Germinal center (tissue), 1 donor: ENCODE measurements around the gene MYLK3.

Experiments used
- DNase-seq: peaks from one replicate; pipeline ENCODE4 v3.0.0; 2012; ENCODE audit warnings: mixed read lengths, low spot score

MYLK3 gene

DNA sequence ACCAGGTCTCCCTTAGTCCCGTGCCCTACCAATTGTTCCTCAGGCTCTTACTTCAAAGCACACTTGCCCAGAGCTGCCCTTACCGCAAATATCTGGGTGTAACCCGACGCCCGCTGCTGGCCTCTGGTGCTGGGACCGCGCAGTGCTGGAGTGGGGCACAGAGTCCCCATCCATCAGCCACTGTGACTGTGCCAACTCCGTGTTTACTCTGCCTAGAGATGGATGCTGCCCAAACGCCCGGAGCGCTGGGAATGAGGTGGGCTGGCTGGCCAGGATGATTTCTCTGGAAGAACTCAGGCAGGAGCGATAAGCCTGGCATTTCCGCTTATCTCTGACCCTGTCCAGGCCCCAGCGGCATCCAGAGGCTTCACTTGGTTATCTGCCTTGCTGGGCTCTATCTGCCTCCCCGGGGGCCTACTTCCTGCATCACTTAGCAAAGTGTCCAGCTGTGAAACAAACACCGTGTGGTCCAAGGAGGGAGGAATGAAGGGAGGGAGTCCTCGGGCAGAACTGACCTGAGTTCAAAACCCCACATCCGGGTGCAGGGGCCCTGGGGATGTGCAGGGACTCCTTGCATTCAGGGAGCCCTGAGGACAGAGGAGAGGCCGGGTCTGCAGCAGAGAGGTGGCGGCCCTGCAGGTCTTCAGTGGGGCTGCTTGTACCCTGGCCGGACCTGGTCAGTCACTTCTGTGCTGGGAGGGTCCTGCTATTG is 9.4 kb upstream of the MYLK3 start:
- no peak for DNase-seq

DNA sequence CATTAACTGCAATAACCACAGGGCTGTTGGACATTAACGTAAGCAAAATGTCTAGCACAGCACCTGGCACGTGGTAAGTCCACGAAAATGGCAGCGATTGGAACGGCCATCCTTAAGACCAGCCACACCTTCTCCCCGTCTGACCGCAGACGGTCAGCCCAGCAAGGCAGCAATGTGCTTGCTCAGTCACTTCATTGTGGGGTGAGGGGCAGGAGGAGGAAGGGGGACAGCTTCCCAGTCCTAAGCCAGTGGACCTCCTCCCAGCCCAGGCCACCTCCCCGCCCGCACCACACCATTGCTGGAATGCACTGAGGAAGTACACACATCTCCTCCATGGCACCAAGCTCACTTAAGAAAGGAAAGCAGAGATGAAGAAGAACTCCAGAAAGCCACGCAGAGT is 8.6 kb upstream of the MYLK3 start:
- no peak for DNase-seq

DNA sequence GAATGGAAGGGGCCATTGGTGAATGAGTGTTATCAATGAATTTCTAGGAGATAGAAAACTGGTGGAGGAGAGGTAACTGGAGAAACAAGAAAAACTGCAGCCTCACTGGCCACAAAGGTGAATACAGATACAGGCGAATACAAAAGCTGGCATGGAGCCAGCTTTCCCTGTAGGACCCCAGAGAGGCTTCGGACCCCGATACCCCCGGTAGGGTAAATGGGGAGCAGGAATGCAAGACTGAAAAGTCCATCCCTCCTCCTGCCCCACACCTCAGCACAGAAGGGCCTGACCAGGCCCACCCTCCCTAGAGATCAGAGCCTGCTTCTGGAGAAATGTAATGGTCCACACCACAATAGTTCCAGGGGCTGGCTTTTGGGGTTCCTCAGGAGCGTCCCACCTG is 4.9 kb upstream of the MYLK3 start:
- no peak for DNase-seq

DNA sequence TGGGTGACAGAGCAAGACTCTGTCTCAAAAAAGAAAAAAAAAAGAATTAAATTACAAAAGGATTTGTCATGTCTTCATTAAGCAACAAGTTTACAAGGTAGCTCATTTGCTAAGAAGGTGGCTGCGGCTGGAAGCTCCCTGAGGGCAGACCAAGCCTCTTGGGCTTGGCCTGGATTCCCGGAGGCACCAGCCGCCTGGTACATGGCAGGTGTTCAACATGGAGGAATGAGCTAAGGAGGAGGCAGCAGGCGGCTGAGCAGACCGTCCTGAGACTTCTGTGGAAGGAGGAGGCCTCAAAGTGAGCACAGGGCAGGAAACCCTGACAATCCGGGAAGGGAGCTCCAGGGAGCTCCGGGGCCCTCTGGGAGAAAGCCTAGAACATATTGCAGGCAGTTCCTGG is 3.2 kb upstream of the MYLK3 start:
- no peak for DNase-seq

DNA sequence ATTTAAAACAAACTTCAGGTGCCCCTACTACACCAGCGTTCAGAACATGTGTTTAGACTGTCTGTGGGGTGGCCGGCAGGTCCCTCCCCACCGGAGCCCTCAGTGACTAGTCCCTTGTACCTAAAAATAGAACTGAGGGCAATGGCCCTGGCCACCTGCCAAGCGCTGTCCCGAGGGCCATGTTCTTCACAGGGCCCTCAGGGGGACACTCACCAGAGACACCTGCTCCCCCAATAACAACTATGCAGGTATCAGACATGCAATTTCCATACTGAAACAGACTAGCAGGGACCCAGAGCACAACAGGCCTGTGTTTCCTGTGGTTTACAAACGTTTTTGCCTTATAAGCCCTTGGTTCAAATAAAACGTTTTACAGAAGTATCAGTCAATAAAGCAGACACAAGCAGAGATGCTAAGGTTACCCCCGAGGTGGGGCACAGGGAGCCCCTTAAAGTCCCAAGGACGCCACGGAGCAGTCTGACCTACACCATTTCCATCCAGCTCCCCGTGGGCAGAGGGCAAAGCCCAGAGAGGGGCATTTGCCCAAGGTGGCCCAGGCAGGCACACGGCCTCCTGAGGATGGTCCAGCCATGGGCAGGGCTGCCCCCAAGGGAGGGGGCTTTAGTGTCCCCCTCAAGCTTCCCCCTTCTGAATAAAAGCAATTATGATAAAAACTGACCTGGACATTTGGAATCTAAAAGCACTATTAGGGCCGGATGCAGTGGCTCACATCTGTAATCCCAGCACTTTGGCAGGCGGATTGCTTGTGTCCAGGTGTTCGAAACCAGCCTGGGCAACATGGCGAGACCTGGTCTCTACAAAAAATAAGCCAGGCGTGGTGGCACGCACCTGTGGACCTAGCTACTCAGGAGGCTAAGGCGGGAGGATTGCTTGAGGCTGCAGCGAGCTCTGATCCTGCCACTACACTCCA is 896 bp upstream of the MYLK3 start:
- no peak for DNase-seq

DNA sequence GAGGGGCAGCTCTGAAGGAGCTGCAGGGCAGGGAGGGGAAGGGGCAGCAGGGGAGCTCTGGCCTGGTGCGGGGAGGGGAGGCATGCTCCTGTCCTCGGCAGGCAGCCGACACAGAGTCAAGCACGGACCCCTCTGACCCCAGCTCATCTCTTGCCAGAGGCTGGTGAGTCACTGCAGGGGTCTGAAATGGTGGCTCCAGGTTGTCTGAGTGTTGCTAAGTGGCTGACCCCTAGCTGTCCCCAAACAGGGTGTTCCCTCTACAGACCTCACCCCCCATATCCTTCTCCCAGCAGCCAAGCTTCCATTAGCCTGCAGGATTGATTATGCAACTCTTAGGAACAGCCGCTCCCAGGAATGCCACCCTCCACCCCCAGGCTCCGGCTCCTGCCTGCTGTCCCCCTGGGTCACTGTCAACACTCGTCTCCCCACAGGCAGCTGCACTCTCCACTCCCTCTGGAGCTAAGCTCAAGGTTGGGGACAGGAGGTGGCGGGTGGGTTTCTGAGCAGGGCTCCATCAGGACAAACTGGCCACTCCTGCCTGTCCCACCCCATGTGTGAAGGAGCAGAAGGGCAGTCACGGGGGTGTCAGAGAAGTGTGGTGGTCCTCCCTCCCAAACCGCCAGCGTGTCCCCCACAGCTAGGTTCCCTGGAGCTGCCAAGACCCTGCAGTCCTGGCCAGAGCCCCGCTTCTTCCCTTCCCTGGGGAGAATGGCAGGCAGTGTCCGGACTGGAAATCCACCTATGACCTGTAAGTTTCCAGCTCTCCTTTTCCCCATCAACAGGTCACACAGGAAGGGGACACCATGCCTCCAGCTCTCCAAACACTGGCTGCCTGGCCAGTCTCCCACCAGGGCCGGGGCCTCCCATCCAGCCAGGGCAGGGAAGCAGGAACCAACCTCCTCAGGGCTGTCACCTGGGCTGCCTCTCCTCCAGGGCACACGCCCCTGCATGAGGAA is 1.0 kb downstream of the MYLK3 start:
- DNase-seq, result no peak

DNA sequence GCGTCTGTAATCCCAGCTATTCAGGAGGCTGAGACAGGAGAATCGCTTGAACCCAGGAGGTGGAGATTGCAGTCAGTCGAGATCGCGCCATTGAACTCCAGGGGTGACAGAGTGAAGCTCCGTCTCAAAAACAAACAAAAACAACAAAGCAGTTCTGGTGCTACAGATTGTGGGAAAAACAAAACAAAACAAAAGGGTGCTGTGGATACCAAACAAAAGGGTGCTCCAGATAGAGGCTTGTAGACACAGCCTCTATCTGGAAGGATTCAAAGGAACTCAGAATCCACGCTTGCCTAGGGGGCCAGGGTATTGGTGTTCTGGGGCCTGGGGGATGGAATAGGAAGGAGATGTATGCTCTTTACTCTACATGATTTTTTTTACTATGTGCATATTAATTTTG is 2.5 kb downstream of the MYLK3 start:
- DNase-seq, result no peak

DNA sequence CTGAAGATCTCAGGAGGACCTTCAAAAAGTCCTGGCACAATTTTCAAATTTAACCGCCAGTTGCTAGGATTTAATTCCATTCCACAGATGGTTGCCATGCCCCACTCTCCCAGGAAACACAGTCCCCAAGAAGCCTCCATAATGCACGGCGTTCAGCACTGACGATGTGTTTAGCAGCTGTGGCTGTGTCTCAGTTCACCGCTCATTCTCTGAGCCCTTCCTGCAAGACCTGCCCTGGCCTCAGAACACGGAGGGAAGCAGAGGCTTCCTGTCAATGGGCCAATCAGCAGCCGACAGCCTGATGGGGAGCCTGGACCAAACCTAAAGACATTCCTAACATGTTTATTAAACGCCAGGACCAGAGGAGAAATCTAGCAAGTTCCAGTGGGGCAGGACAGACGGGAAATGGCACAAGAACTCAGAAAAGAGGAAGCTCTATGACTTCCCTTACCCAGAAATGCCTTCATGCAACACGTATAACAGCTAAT is 4.9 kb downstream of the MYLK3 start:
- peak; percentile 65 for DNase-seq

DNA sequence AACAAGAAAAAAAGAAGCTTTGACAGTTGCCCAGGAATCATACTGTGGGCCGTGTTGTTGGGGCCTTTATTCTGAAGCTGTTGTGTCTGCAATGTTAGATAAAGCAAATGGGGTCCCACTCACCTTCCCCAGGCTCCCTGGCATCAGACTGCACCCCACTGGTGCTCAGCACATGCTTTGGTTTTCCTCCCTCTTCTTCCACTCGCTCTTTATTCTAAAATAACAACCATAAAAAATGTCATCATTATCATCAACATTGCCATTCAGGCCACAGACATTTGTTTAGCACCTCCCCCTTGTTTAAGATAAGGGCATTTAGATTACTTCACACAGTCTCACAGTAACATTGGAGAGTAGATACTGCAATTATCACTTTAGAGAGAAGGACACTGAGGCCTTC is 8.2 kb downstream of the MYLK3 start:
- DNase-seq, result no peak

DNA sequence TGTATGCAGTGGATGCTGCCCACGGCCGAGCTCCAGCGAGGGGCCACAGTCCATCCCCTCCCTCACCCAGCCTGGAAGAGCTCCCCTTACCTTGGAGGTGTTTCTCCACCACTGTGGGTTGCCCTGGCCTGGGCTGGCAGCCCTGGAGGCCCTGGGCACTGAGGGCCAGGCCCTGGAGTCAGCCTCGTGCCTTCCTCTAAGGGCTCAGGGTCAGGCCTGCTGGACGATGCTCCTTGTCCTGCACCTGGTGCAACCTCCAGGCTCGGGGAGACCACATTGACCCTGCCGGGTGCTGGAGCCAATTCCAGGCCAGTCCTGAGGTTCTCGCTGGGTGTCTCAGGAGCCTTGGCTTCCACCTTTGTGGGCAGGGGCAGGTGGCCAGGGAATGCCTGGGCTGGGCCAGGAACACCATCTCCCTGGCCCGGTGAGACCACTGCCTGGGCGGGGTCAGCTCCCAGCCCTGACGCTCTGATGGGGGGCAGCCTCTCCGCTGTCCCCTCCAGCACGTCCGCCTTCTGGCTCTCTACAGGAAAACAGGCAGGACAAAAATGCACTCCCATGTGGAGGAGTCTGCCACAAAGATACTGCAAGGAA is 10.4 kb downstream of the MYLK3 start:
- no peak for DNase-seq

DNA sequence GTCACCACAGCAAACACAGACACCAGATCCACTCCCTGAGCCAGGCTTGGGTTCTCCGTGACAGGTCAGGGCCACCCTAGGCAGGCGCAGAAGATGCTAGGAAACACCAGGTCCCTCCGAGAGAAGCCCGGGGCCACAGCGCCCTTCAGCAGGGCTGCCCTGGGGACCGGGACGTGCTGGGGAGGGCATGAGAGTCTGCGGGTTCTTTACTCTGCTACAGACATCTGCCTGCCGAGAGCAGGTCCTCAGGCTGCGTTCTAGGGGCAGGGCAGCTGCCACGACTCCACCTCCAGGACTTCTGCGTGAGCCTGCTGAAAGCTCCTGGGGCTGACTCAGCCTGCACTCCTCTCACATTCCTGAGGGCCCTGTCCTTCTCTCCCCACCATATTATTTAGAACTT is 11.4 kb downstream of the MYLK3 start:
- no peak for DNase-seq

DNA sequence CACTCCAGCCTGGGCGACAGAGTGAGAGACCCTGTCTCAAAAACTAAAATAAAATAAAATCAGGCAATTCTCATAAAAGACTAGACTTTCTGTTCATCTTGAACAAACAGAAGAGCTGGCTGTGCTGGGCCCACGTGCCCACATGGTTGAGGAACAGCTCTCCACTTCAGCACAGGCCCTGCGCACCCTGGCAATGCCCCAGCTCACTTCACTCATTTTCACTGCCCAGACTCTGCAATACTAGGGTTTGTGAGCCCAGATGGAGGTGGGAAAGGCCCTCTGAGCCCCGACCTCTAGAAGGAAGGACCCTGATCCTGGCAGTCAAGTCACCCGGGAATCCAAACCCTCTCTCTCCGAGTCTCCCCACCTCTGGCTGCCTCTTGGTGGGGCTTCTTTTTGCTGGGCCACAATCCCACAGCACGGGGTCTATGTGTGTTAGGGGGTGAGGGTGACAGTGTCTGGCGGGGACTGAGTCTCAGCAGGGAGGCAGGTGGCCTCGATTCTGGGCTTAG is 14.8 kb downstream of the MYLK3 start:
- no peak for DNase-seq

DNA sequence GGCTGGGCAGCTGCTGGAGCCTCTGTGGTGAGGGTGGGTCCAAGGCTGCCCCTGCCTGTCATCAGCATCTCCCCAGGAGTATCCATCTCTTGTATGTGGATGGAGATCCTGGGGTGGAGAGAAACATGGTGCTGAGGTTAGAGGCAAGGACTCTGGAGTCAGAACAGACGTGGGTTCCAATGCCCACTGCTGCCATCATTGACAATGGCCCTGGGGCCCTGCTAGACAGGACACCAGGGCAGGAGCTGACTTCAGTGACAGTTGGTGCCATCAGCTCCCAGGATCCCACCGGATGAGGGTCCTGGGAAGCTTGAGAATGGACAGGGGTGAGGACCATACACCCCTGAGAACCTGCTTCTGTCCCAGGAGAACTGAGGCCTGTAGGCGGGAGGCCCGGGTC is 15.6 kb downstream of the MYLK3 start:
- no peak for DNase-seq

DNA sequence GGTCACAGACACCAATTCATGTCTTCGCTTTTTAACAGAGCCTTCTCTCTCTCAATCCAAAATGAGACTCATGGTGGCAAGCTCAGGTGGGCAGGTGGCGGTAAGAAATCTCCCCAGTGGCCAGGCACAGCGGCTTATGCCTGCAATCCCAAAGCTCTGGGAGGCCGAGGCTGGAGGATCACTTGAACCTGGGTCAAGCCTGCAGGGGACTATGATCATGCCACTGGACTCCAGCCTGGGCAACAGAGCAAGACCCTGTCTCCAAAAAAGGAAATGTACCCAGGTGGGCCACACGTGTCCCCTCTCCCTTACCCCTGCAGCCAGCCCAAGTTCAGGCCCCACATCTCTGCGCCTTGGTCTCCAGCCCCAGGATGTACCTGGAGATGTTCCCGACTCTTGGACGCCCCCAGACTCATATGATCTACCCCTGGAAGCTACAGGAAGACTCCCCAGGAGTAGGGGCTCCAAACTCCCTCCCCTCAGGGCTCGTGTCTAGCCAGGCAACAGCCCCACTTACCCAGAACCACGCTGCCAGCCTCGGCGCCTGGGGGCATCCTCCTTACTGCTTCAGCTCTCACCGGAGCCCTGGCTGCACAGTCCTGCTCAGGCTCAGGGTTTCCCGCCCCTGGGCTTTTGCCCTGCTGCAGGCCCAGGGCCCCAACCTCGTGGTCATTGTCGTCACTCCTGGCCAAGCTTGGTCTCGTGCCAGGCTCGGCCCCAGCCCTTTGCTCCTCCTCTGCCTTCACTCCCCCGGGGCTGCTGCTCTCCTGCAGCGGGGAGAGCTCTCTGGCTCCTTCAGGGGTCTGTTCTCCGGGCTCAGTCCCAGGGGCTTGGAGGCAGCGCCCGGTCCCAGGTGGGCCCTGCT is 16.2 kb downstream of the MYLK3 start:
- no peak for DNase-seq

DNA sequence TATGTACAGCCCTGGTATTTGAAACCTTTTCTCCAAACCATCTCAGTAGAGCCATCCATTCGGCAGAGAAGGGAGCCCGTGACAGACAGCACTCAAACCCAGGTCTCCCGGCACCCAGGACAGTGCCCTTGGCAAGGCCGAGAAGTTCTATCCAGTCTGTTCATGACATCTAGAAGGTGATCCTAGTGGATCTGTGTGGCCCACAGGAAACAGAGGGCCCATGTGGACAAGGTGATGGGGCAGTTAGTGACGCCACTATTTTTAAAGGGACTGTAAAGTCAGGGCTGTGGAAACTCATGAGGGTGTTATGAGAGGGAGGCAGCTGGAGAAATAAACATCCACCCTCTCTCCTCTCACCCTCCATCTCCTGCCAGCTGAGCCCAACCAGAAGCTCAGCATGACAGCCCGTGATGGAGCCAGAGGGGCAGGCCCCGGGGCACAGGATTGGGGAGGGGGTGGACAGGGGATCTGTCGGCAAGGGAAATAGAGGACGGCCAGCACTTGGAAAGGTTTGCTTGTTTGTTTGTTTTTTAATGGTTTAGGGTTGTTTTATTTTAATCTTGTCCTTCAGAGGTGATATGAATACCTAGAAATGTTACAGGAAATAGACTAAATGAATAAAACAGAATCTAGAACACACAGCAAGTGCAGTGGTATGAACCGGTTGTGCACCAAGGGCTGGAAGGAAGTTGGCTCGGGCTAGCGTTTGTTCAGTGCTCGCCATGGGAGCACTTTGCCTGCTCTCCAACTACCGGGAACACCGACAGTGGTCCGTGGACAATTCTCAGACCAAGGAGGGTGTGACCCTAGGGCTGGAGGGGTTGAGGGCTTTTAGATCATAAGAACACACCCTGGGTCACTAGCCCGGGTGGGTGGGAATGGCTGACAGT is 17.1 kb downstream of the MYLK3 start:
- DNase-seq, result no peak

DNA sequence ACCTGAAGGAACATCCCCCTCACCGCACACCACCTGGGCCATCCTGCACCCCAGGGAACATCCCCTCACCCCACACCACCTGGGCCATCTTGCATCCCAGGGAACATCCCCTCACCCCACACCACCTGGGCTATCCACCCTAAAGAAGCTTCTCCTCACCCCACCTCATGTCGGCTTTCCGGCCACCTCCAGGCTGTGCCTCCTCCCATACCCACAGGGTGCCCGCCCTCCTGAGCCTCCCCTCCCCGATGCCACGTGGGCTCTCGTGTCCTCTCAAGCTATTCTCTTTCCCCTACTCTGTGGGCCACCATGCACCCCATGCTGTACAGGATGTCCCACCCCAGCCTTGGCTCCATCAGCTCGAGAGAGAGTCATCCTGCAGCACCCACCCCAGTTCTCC is 18.0 kb downstream of the MYLK3 start:
- DNase-seq, result no peak

DNA sequence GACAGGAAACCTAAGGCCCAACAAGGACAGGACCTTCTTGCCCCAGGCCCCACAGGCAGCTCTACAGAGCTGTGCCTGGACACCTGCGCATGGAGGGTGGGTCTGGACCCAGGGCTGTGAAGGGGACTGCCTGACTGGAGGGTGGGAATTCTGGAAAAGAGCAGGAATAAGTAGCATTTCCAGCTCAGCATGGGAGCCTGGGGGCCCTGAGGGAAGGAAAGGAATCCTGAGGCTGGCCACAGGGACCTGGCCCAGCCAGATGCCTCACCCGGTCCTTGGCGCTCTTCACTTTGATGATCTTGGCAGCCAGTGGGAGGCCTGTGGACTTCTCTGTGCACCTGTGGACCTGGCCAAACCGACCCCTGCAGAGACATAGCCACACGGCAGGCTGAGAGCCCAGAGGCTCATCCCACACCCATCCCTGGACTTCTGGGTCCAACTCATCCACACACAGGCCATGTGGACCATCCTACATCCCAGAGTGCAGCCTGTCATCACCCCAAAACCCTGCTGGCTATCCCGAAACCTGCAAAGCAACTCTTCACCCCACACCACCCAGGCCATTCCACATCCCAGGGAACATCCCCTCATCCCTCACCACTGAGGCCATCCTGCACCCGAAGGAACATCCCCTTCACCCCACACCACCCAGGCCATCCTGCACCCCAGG is 18.7 kb downstream of the MYLK3 start:
- no peak for DNase-seq

DNA sequence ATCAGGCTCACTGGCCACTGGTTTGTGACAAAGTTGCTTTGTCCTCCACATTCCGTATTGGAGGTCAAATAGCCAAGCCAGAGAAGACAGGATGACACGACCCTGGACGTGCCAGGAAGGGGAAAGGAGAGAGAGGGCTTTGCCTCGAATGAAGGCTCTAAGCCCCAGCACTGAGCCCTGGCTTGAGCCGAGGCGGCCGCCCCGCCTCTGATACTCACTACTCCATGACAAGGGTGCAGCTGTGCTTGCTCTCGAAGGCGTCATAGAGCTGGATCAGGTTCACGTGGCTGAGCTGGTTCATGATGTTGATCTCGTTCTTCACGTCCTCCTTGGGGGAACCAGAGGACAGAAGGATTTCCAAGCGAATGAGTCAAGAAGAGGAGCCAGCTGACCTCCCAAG is 19.3 kb downstream of the MYLK3 start:
- DNase-seq, result no peak

DNA sequence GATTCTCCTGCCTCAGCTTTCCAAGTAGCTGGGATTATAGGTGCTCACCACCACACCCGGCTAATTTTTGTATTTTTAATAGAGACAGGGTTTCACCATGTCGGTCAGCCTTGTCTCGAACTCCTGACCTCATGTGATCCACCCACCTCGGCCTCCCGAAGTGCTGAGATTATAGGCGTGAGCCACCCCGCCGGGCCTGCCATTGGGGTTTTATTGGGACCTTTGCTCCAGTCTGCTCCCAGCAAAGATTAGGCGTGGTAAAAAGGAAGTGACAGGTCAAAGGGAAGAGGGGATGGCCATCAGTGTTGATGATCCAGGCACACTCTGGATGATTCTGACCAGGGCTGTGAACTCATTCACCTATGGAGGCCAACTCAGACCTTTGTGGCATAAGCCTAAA is 20.5 kb downstream of the MYLK3 start:
- no peak for DNase-seq
